A549 (cell line): Measurements from ENCODE around the gene STAT2. TPM values are rescaled to one million over a fixed set of nuclear protein-coding genes. Genes with fewer than 3 reads are reported as not detected.

Experiments
- ATAC-seq, 2 experiments: fragments of 200-7000 bp in 1 of 2; fragments of >200 bp in 1 of 2; cut with Nextera tagmentation in 1 of 2; cut with Tn5 transposase in 1 of 2; 3 replicates each; pipeline versions ENCODE4 v1.8.0 to v1.9.1; 2018 to 2020; ENCODE audit warnings: mild to moderate bottlenecking in 1 of 2, moderate library complexity in 1 of 2
- CTCF ChIA-PET: fragments of 300-600 bp; sonication (Branson Sonifier 250); formaldehyde crosslinking; extraction: SDS; loops from one replicate; lab custom pipeline; 2021; ENCODE audit warnings: antibody characterized with exemption, inconsistent platforms; lab: Yijun Ruan, JAX
- POLR2A ChIA-PET: fragments of 350-600 bp; formaldehyde crosslinking; extraction: SDS; loops from one replicate; lab custom pipeline; 2021; ENCODE audit warnings: antibody characterized with exemption, inconsistent platforms; lab: Yijun Ruan, JAX
- DNase-seq, 2 experiments: peaks; one replicate each; pipeline versions ENCODE4 v3.0.0 to v3.0.0-alpha.2; 2011 to 2016; ENCODE audit warnings: low read depth in 1 of 2, low spot score in 1 of 2
- FAIRE-seq: peaks from 2 replicates; lab custom pipeline; 2011; peaks lifted over from hg19 to GRCh38; lab: Jason Lieb, UNC
- H3K27ac ChIP-seq, 2 experiments: fragments of >200 bp; sonication (Bioruptor Twin); formaldehyde crosslinking; 3 replicates each; pipeline ENCODE4 v1.5.1; 2016 to 2017
- H3K4me1 ChIP-seq: fragments of >200 bp; sonication (Bioruptor Twin); formaldehyde crosslinking; 3 replicates; pipeline ENCODE4 v1.6.1; 2016
- H3K4me2 ChIP-seq: fragments of >200 bp; sonication (Bioruptor Twin); formaldehyde crosslinking; 3 replicates; pipeline ENCODE4 v1.6.1; 2016
- H3K4me3 ChIP-seq: fragments of >200 bp; sonication (Bioruptor Twin); formaldehyde crosslinking; 3 replicates; pipeline ENCODE4 v1.5.1; 2016
- H3K9me3 ChIP-seq: fragments of >200 bp; sonication (Bioruptor Twin); formaldehyde crosslinking; 3 replicates; pipeline ENCODE4 v1.6.1; 2016
- BCL3 ChIP-seq: fragments of >200 bp; sonication (Bioruptor Twin); formaldehyde crosslinking; IDR thresholded peaks from 3 replicates; pipeline ENCODE4 v1.6.1; 2016
- CEBPB ChIP-seq, 2 experiments: fragments of >200 bp in 1 of 2; sonication (Bioruptor Twin) in 1 of 2; formaldehyde crosslinking in 1 of 2; IDR thresholded peaks; 2 replicates each; pipeline ENCODE4 v1.6.1; 2012 to 2016
- CHD2 ChIP-seq: fragments of 150-350 bp; IDR thresholded peaks from 2 replicates; pipeline ENCODE4 v1.6.1; 2014; ENCODE audit warnings: low read length; ENCODE audit not compliant: partially characterized antibody
- CTCF ChIP-seq: fragments of >200 bp; sonication (Bioruptor Twin); formaldehyde crosslinking; IDR thresholded peaks from 3 replicates; pipeline ENCODE4 v1.5.1; 2016
- E2F6 ChIP-seq: IDR thresholded peaks from 2 replicates; pipeline ENCODE4 v1.6.1; 2012; ENCODE audit warnings: low read depth, borderline replicate concordance
- FOXS1 ChIP-seq: fragments of 250-450 bp; sonication (Bioruptor Pico); IDR thresholded peaks from 2 replicates; pipeline ENCODE4 v1.5.0; 2020; ENCODE audit warnings: mild to moderate bottlenecking, moderate library complexity
- HES2 ChIP-seq: fragments of >200 bp; sonication (Bioruptor Twin); formaldehyde crosslinking; IDR thresholded peaks from 2 replicates; pipeline ENCODE4 v1.6.1; 2016
- HEYL ChIP-seq: fragments of 250-450 bp; sonication (Bioruptor Pico); IDR thresholded peaks from 2 replicates; pipeline ENCODE4 v1.8.0; 2021; ENCODE audit warnings: mild to moderate bottlenecking, moderate library complexity
- HOXA7 ChIP-seq: fragments of 250-450 bp; sonication (Bioruptor Pico); IDR thresholded peaks from 2 replicates; pipeline ENCODE4 v1.5.0; 2020; ENCODE audit warnings: mild to moderate bottlenecking, moderate library complexity
- HOXB5 ChIP-seq: fragments of 250-450 bp; sonication (Bioruptor Pico); IDR thresholded peaks from 2 replicates; pipeline ENCODE4 v1.5.0; 2020; ENCODE audit warnings: mild to moderate bottlenecking, moderate library complexity
- JUNB ChIP-seq: fragments of >200 bp; sonication (Bioruptor Twin); formaldehyde crosslinking; IDR thresholded peaks from 2 replicates; pipeline ENCODE4 v1.6.1; 2016
- KDM1A ChIP-seq: fragments of 200-600 bp; sonication (generic); IDR thresholded peaks from 2 replicates; pipeline ENCODE4 v1.6.1; 2016; ENCODE audit warnings: low read depth, mild to moderate bottlenecking
- KDM5A ChIP-seq: fragments of 200-600 bp; sonication (generic); IDR thresholded peaks from 2 replicates; pipeline ENCODE4 v1.6.1; 2016; ENCODE audit warnings: antibody characterized with exemption, mild to moderate bottlenecking
- MAFK ChIP-seq: fragments of 450-650 bp; IDR thresholded peaks from 2 replicates; pipeline ENCODE4 v1.6.1; 2014; ENCODE audit not compliant: partially characterized antibody
- POLR2A ChIP-seq: IDR thresholded peaks from 2 replicates; pipeline ENCODE4 v1.6.1; 2012; ENCODE audit warnings: mild to moderate bottlenecking, low read length
- POLR2AphosphoS2 ChIP-seq: conservative IDR thresholded peaks from 2 replicates; pipeline ENCODE4 v1.6.1; 2012; ENCODE audit warnings: low read length, improper control_type of control experiment, inconsistent platforms
- RNF2 ChIP-seq: fragments of 200-600 bp; sonication (generic); IDR thresholded peaks from 2 replicates; pipeline ENCODE4 v1.6.1; 2016; ENCODE audit warnings: low read depth, mild to moderate bottlenecking, antibody characterized with exemption, moderate library complexity, borderline replicate concordance
- SMC3 ChIP-seq: fragments of >200 bp; sonication (Bioruptor Twin); formaldehyde crosslinking; IDR thresholded peaks from 3 replicates; pipeline ENCODE4 v1.6.1; 2018; ENCODE audit warnings: inconsistent platforms
- SREBF2 ChIP-seq: fragments of 450-650 bp; IDR thresholded peaks from 2 replicates; pipeline ENCODE4 v1.6.1; 2014; ENCODE audit warnings: mild to moderate bottlenecking, moderate library complexity
- ZC3H11A ChIP-seq: fragments of 450-650 bp; IDR thresholded peaks from 2 replicates; pipeline ENCODE4 v1.6.1; 2014; ENCODE audit warnings: antibody characterized with exemption, mild to moderate bottlenecking
- WGBS: methylation state at CpG from one replicate; pipeline ENCODE4 v1.1.6; 2017; ENCODE audit errors: missing lambda C conversion rate; 5-methylcytosine and 5-hydroxymethylcytosine counted together
- polyA plus RNA-seq, 4 experiments: library from polyadenylated mRNA; depleted of rRNA in 3 of 4; stranded (reverse); fragments of >200 nt; fragmentation: RNase III in 1 of 4; extraction: RNeasy Plus Mini Kit Qiagen cat#74134 plus additional on column Dnase treatment in 1 of 4; gene quantifications; 2 replicates in 3 of 4; 3 replicates in 1 of 4; pipeline ENCODE4 v1.2.3, GENCODE V29; 2011 to 2017

The STAT2 gene
- polyA plus RNA-seq, 2 of the 4 experiments (the other 2 are of a cell fraction): 22.2 to 29.5 TPM

GRCh38 chr12:56308714-56309113 is 51.2 kb downstream of the STAT2 start:
- FAIRE-seq: no peak
- no peaks in the 10 kb centered on the region for H3K4me1 ChIP-seq
- CTCF ChIA-PET: interaction anchor here (0.7 to 2.5 kb wide), 10 partner anchors 10 to 205 kb away, joined by 3 to 8 read pairs (median 3); partner anchors contain the start of gene COQ10A
- H3K4me2 ChIP-seq: no peak overlapping the region
- no peak overlapping the region for H3K4me3 ChIP-seq
- TF ChIP-seq HES2 (no peak), E2F6 (no peak), SREBF2 (no peak)
- no peak for DNase-seq
- 80% methylated on average over 3 of the region's 3 CpGs for WGBS
- no peak overlapping the region for H3K27ac ChIP-seq
- H3K9me3 ChIP-seq: no peaks in the 10 kb centered on the region
- no peak for ATAC-seq
- POLR2A ChIA-PET: interaction anchor here (0.6 to 1.1 kb wide), 2 partner anchors 9 to 265 kb away, joined by 3 read pairs; no protein-coding TSS in a partner anchor

GRCh38 chr12:56307221-56307965 is 52.5 kb downstream of the STAT2 start:
- ATAC-seq (no peak), DNase-seq (no peak), FAIRE-seq (no peak)
- WGBS: 94% methylated on average over 7 of the region's 7 CpGs
- Histone ChIP-seq H3K4me2 (no peak overlapping the region), H3K4me3 (no peak overlapping the region), H3K9me3 (no peaks in the 10 kb centered on the region), H3K27ac (no peak overlapping the region), H3K4me1 (no peaks in the 10 kb centered on the region)
- CTCF ChIA-PET: interaction anchor here (0.8 to 2.5 kb wide), 7 partner anchors 11 to 157 kb away, joined by 3 to 8 read pairs (median 3); no protein-coding TSS in a partner anchor
- TF ChIP-seq HOXB5 (no peak), CTCF (no peak), CEBPB (IDR thresholded peaks at IDR 0.05) (no peak), FOXS1 (no peak), POLR2AphosphoS2 (no peak), POLR2A (no peak), MAFK (no peak)
- POLR2A ChIA-PET: interaction anchor here (1.1 kb wide), 1 partner anchor 8 kb away, joined by 3 read pairs; no protein-coding TSS in a partner anchor

GRCh38 chr12:56304872-56305590 is 54.9 kb downstream of the STAT2 start:
- ATAC-seq: no peak
- WGBS: 92% methylated on average over 8 of the region's 8 CpGs
- POLR2A ChIA-PET: no interaction called here

More at GRCh38 chr12:56304872-56305590, 54.9 kb downstream of the STAT2 start:
- FAIRE-seq (no peak), DNase-seq (no peak)
- Histone ChIP-seq H3K27ac (no peak overlapping the region), H3K9me3 (no peaks in the 10 kb centered on the region), H3K4me3 (no peak overlapping the region), H3K4me2 (no peak overlapping the region), H3K4me1 (peaks cover 6% of the 10 kb centered on the region; the same call in 2 of the 3 replicates)
- TF ChIP-seq FOXS1: no peak
- no peak for TF ChIP-seq CHD2
- no peak for TF ChIP-seq SMC3
- TF ChIP-seq RNF2: no peak
- TF ChIP-seq HEYL (CRISPR knock-in tag): no peak
- TF ChIP-seq KDM1A: no peak
- no peak for TF ChIP-seq KDM5A
- TF ChIP-seq ZC3H11A: no peak
- no peak for TF ChIP-seq HOXA7 (CRISPR knock-in tag)
- no peak for TF ChIP-seq JUNB
- TF ChIP-seq SREBF2: no peak
- TF ChIP-seq BCL3: no peak
- CTCF ChIA-PET: interaction anchor here (0.9 to 1.4 kb wide), 3 partner anchors 10 to 82 kb away, joined by 3 to 4 read pairs (median 4); partner anchors contain the start of gene CNPY2
